PC-9 (cell line): ENCODE measurements around the gene SETBP1. TPM values are rescaled to one million over a fixed set of nuclear protein-coding genes. Genes with fewer than 3 reads are reported as not detected.

ENCODE experiments used
- BruUV-seq: library from RNA; stranded (reverse); fragments of 400-500 nt; replicated peaks from 2 replicates; lab custom pipeline; 2021; lab: Mats Ljungman, UMichigan
- CTCF ChIA-PET: fragments of 300-600 bp; sonication (Branson Sonifier 250); formaldehyde crosslinking; loops from one replicate; lab custom pipeline; 2022; ENCODE audit warnings: antibody characterized with exemption; lab: Charles Lee
- POLR2A ChIA-PET: fragments of 300-600 bp; sonication (Branson Sonifier 250); formaldehyde crosslinking; loops from one replicate; lab custom pipeline; 2022; ENCODE audit warnings: antibody characterized with exemption; ENCODE audit not compliant: unreplicated experiment; lab: Charles Lee
- DNase-seq, 2 experiments: peaks; one replicate each; pipeline versions ENCODE4 v3.0.0 to v3.0.0-alpha.2; 2015 to 2022; ENCODE audit warnings: mixed read lengths in 1 of 2
- H2AFZ ChIP-seq: fragments of 200-600 bp; sonication (generic); 2 replicates; pipeline ENCODE4 v1.8.1; 2017; ENCODE audit warnings: antibody characterized with exemption
- H3F3A ChIP-seq: fragments of 200-600 bp; sonication (generic); 2 replicates; pipeline ENCODE4 v1.8.1; 2017; ENCODE audit warnings: antibody characterized with exemption, mild to moderate bottlenecking, low read depth; ENCODE audit not compliant: insufficient read depth
- H3K27ac ChIP-seq: fragments of 200-600 bp; sonication (generic); 2 replicates; pipeline ENCODE4 v1.6.1; 2016; ENCODE audit warnings: mixed run types
- H3K27me3 ChIP-seq: fragments of 200-600 bp; sonication (generic); 2 replicates; pipeline ENCODE4 v1.6.1; 2016; ENCODE audit warnings: low read depth, mixed run types; ENCODE audit not compliant: insufficient read depth
- H3K36me3 ChIP-seq: fragments of 200-600 bp; sonication (generic); 2 replicates; pipeline ENCODE4 v1.6.1; 2016; ENCODE audit warnings: low read depth, mixed run types
- H3K4me1 ChIP-seq: fragments of 200-600 bp; sonication (generic); replicated peaks from 2 replicates; pipeline ENCODE4 v1.6.1; 2016; ENCODE audit warnings: mixed run types; ENCODE audit not compliant: insufficient read depth
- H3K4me2 ChIP-seq: fragments of 200-600 bp; sonication (generic); 2 replicates; pipeline ENCODE4 v1.6.1; 2017; ENCODE audit warnings: mixed run types
- H3K4me3 ChIP-seq: fragments of 200-600 bp; sonication (generic); 2 replicates; pipeline ENCODE4 v1.6.1; 2016; ENCODE audit warnings: mixed run types
- H3K79me2 ChIP-seq: fragments of 200-600 bp; sonication (generic); 2 replicates; pipeline ENCODE4 v1.6.1; 2017; ENCODE audit warnings: low read depth, mixed run types
- H3K9me2 ChIP-seq: fragments of 200-600 bp; sonication (generic); 2 replicates; pipeline ENCODE4 v1.8.1; 2017; ENCODE audit warnings: mild to moderate bottlenecking; ENCODE audit not compliant: insufficient read depth
- H3K9me3 ChIP-seq: fragments of 200-600 bp; sonication (generic); 2 replicates; pipeline ENCODE4 v1.8.1; 2016; ENCODE audit warnings: low read depth; ENCODE audit not compliant: insufficient read depth
- H4K20me1 ChIP-seq: fragments of 200-600 bp; sonication (generic); 2 replicates; pipeline ENCODE4 v1.8.1; 2017; ENCODE audit not compliant: insufficient read depth
- EZH2 ChIP-seq: fragments of 200-600 bp; sonication (generic); IDR thresholded peaks from 2 replicates; pipeline ENCODE4 v1.8.0; 2017; ENCODE audit warnings: antibody characterized with exemption, low read depth
- intact Hi-C: fragments of 100-400 bp; cut with micrococcal nuclease; formaldehyde crosslinking; loops from one replicate; pipeline ENCODE4 v1.10.0; 2022; ENCODE audit not compliant: unreplicated experiment
- total RNA-seq: library from RNA; stranded (reverse); gene quantifications from 2 replicates; pipeline ENCODE4 v1.2.3, GENCODE V29; 2021
- TF ChIP-seq, protein P1 (sequence below): fragments of 200-600 bp; sonication (generic); conservative IDR thresholded peaks from 2 replicates; pipeline ENCODE4 v1.6.1; 2017; ENCODE audit warnings: mixed run types, antibody characterized with exemption, mild to moderate bottlenecking, moderate library complexity

Gene SETBP1
- total RNA-seq, 1 experiment from 2014 or later = 9.0 TPM

DNA sequence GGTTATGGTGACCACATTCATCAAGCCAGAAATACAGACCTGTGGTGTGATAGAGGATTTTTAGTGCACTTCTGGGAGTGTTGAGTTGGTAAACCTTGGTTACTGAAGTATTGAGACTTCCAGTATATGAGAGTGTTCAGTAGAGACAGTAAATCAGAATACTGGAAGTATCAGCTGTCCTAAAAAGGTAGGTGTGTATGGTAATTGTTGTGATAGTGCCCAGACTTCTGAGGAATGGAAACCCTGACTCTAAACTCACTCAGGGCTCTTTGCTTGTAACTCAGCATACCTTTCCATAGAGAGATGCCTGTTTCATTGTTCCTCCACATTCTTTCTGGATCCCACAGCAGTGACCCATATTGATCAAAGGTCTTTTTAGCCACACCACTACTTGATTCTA is 217.1 kb downstream of the SETBP1 start:
- Histone ChIP-seq H3K9me3 (no peaks in the 10 kb centered on the region), H3K79me2 (no peaks in the 10 kb centered on the region), H3K4me3 (no peak overlapping the region), H3K4me2 (no peak overlapping the region), H2AFZ (no peak overlapping the region), H3F3A (no peaks in the 10 kb centered on the region), H3K9me2 (no peaks in the 10 kb centered on the region), H3K27ac (no peak overlapping the region), H3K36me3 (no peaks in the 10 kb centered on the region), H3K27me3 (no peaks in the 10 kb centered on the region), H4K20me1 (no peaks in the 10 kb centered on the region), H3K4me1 (peaks cover 8% of the 10 kb centered on the region; the same call in 1 of the 2 replicates)
- intact Hi-C loops = loop anchor here (5.0 to 10.0 kb wide), 3 partner anchors 73 to 556 kb away; no protein-coding TSS in a partner anchor
- no TSS peak for BruUV-seq
- DNase-seq = no peak
- CTCF ChIA-PET = no interaction called here
- TF ChIP-seq, protein P1, sequence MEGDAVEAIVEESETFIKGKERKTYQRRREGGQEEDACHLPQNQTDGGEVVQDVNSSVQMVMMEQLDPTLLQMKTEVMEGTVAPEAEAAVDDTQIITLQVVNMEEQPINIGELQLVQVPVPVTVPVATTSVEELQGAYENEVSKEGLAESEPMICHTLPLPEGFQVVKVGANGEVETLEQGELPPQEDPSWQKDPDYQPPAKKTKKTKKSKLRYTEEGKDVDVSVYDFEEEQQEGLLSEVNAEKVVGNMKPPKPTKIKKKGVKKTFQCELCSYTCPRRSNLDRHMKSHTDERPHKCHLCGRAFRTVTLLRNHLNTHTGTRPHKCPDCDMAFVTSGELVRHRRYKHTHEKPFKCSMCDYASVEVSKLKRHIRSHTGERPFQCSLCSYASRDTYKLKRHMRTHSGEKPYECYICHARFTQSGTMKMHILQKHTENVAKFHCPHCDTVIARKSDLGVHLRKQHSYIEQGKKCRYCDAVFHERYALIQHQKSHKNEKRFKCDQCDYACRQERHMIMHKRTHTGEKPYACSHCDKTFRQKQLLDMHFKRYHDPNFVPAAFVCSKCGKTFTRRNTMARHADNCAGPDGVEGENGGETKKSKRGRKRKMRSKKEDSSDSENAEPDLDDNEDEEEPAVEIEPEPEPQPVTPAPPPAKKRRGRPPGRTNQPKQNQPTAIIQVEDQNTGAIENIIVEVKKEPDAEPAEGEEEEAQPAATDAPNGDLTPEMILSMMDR = no peak
- no peak for TF ChIP-seq EZH2
- POLR2A ChIA-PET = no interaction called here

GRCh38 chr18:44898498-44898897 is 217.8 kb downstream of the SETBP1 start:
- Histone ChIP-seq H3K4me2 (no peak overlapping the region), H4K20me1 (no peaks in the 10 kb centered on the region), H3K27ac (no peak overlapping the region), H2AFZ (no peak overlapping the region), H3K27me3 (no peaks in the 10 kb centered on the region), H3K36me3 (no peaks in the 10 kb centered on the region), H3K4me3 (no peak overlapping the region), H3K79me2 (no peaks in the 10 kb centered on the region), H3K9me3 (no peaks in the 10 kb centered on the region), H3F3A (no peaks in the 10 kb centered on the region), H3K9me2 (no peaks in the 10 kb centered on the region), H3K4me1 (peaks cover 8% of the 10 kb centered on the region; the same call in 1 of the 2 replicates)
- BruUV-seq = no TSS peak
- TF ChIP-seq, protein P1 = no peak
- TF ChIP-seq EZH2 = no peak
- peak in 1 of 2 experiments; percentile 54 for DNase-seq
- ChIA-PET POLR2A (no interaction called here), CTCF (no interaction called here)
- intact Hi-C loops = loop anchor here (5.0 to 10.0 kb wide), 3 partner anchors 74 to 556 kb away; no protein-coding TSS in a partner anchor

GRCh38 chr18:44899832-44900231 is 219.1 kb downstream of the SETBP1 start:
- BruUV-seq = no TSS peak
- POLR2A ChIA-PET = no interaction called here
- CTCF ChIA-PET = no interaction called here

More at GRCh38 chr18:44899832-44900231, 219.1 kb downstream of the SETBP1 start:
- Histone ChIP-seq H3K9me3 (no peaks in the 10 kb centered on the region), H3K27me3 (no peaks in the 10 kb centered on the region), H3K79me2 (no peaks in the 10 kb centered on the region), H2AFZ (no peak overlapping the region), H3K4me2 (no peak overlapping the region), H3K9me2 (no peaks in the 10 kb centered on the region), H4K20me1 (no peaks in the 10 kb centered on the region), H3F3A (no peaks in the 10 kb centered on the region), H3K27ac (no peak overlapping the region), H3K36me3 (no peaks in the 10 kb centered on the region), H3K4me1 (peaks cover 8% of the 10 kb centered on the region; the same call in 1 of the 2 replicates), H3K4me3 (no peak overlapping the region)
- TF ChIP-seq, protein P1 = 0 out of 2 replicates have a peak, but pooled peaks have one; percentile 17
- no peak for TF ChIP-seq EZH2
- no peak for DNase-seq
- intact Hi-C loops = loop anchor here (5.0 to 10.0 kb wide), 3 partner anchors 75 to 558 kb away; no protein-coding TSS in a partner anchor
